ENCODE data around the gene MAN1C1.

MAN1C1 gene

GRCh38 chr1:25767437-25767770, 150.8 kb downstream of the MAN1C1 start:
- no peak for DNase-seq

- no peak for DNase-seq
Observed at GRCh38 chr1:25768999-25769398, 152.4 kb downstream of the MAN1C1 start.

DNA sequence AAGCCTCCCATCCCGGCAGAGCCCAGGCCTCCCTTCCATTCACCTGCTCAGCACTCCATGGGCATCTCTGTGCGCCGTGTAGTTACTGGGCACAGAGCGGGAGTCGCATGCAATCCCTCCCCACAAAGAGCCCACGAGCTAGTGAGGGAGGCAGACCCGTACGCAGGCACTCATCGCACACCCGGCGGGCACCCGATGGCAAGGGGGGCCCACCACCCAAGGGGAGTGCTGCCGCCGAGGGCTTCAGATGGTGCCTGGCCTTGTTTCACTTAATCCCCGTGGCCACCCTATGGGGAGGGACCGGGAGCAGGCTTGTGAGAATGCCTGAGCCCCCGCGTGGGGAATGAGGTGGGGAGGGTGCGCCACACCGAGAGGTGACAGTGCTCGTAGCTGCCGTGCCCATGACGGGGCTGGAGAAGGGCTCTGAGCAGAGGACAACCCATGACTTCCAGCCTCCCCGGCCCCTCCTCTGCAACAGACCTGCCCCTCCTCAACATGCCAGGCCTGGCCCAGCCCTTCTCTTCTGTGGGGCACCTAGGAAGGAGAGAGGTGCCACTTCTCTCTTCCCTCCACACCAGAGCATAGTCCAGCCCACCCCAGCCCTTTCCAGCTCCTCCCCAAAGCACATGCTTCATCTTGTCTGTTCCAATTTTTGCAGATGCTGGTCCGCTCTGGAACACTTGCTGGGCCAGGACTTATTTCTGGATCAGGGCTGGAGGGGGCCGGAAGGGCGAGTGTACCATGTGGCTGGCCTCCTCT, 153.2 kb downstream of the MAN1C1 start:
- DNase-seq: no peak

DNA sequence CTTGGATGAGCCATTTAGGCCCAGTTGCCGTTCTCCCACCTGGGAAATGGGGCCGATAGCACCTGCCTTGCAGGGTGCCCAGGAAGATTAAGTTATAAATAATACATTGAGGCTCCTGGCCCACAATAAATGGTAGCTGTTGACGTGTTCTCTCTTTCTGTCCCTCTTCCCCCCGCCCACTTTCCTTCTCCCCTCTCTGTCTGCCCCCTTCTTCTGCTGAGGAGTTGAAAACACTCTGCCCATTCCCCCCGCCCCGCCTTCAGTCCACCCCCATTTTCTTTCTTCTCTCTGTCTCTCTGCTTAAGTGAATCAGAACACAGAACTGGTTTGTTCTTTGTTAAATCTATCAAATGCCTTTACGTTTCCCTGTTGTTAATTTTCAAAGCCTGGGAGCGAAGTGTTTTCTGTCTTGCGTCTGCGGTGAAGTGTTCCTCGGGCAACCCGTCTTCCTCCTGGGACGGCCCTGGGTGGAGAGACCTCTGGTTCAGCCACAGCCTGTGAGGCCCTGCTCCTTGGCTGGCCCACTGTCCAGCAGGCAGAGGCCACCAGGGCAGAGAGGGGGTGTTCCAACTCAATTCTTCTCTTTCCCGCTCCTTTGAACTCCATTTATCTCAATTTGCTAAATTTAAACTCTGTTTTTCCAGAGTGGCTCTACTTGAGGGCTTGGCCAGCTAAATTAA, 154.1 kb downstream of the MAN1C1 start:
- DNase-seq: no peak

- DNase-seq: peak; percentile 70
Observed at GRCh38 chr1:25771221-25772114, 154.9 kb downstream of the MAN1C1 start.

DNA sequence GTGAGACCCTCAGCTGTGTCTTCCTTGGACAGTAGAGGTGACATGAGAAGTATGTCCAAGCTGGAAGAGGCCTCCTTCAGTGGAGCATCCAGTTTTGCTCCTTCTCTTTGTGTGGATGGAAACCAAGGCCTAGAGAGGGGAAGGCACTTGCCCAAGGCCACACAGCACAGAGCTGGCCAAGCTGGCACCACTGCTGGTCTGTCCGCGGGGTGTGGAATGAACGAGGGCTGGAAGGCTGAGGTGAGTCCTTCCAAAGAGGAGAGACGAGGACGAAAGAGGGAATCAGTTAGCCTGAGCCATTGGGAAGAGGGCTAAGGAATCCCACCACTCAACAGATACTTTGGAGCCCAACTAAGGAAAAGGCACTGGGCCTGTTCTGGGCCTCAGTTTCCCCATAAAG, 155.6 kb downstream of the MAN1C1 start:
- no peak for DNase-seq

DNA sequence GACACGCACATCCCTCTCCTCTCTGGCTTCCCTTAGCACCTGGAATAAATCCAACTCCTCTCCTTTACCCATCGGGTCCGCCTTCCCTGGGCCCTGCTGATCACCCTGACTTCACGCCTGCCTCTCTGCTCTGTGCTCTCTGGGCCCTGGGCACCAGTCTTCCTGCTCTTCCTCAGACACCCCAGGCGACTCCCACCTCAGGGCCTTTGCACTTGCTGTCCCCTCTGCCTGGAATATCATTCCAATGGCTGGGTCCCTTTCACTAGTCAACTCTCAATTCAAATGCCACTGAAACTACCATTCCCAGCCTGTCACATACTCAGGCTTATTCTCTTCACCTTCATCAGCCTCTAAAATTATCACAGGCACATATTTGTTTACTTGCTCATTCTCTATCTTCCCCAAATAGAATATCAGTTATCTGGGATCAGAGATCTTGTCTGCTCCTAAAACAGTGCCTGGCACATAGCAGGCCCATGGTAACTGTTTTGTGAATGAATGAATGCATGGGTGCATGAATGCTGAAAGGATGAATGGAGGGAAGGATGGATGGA, 156.2 kb downstream of the MAN1C1 start:
- DNase-seq: no peak

GRCh38 chr1:25773441-25774125, 157.0 kb downstream of the MAN1C1 start:
- no peak for DNase-seq

DNA sequence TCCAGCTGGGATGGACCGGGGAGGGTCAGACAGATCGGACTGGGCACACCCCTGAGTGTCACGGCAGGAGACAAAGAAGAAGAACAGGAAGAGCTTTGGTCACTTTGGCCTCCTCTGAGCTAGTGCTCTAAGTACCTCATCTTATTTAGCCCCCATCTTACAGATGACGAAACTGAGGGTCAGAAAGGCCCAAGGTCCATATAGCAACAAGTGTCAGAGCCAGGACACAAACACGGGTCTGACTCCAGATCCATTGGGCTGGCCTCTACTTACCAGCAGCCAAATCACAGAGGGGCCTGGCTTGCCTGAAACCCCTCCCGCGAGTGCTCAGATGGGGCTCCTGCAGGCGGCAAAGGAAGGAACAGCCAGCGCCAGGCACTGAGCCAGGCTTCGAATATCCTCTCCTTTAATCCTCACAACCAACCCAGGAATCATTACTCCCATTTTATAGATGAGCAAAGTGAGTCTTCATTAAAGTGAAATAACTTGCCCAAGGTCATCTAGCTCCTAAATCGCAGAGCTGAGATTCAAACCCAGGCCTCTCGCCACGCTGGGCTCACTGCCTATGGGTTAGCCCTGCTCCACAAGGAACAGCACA, 157.7 kb downstream of the MAN1C1 start:
- DNase-seq: no peak

GRCh38 chr1:25774921-25775771, 158.6 kb downstream of the MAN1C1 start:
- DNase-seq: peak; percentile 91

- no peak for DNase-seq
Observed at GRCh38 chr1:25779388-25779787, 162.8 kb downstream of the MAN1C1 start.

DNA sequence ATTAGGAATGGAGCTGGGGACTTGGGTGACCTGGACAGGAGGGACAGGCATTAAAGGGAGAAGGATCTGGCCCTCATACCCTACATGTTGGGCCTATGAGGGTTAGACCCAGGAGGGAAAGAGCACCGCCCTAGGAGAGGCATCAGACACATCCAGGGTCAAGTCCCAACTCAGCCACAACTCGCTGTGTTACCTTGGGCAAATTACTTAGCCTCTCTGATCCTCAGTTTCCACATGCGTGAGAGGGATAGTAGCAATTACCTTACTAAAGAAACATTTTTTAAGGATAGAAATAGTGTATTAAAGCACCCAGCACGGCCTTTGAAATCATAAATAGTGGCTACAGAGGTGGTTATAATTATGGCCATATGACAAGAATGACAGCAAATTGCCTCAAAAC, 163.3 kb downstream of the MAN1C1 start:
- DNase-seq: no peak

GRCh38 chr1:25780318-25781129, 163.9 kb downstream of the MAN1C1 start:
- DNase-seq: peak; percentile 53

GRCh38 chr1:25781130-25781433, 164.5 kb downstream of the MAN1C1 start:
- DNase-seq: no peak

- peak; percentile 60 for DNase-seq
Observed at GRCh38 chr1:25782608-25783201, 166.1 kb downstream of the MAN1C1 start.

- DNase-seq: no peak
Observed at GRCh38 chr1:25784575-25785051, 168.0 kb downstream of the MAN1C1 start.

- DNase-seq: no peak
Observed at GRCh38 chr1:25785333-25786067, 168.9 kb downstream of the MAN1C1 start.

DNA sequence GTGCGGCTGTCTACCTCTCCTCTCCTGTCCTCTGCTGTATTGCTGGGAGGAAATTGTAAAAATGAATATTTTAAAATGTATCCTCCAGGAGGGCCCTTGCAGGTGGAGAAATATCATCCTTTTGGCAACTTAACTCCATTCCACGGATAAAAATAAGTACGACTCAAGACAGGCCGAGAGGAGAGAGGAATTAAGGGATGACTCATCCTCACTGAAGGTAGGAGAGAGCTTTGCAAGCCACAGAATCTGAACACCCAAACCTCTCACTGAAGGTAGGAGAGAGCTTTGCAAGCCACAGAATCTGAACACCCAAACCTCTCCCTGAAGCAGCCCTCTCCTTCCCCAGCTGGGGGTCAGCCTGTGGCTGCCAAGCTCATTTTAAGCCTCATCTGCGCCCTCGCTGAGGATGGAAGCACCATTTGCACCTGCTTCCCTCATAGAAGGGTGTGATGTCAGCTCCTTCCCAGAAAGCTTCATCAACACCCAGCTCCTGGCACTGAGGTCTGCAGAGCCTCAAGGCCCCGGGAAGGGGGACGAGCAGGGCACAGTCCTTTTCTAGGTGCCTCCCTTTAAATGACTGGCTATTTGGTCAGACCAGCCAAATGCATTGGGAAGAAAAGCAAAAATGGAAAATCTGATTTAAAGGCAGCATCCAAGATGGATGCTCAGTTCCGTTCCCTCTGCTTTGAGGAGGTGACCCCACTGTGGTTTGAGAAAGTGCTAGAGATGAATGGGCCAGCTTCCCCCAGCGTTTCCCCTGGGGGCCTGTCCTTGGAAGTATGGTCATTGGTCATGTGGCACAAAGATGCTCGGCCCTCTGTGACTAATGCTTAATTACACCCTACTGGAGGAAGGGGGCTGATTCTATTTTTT, 170.5 kb downstream of the MAN1C1 start:
- no peak for DNase-seq

Measured in RPMI8226 (cell line).